Mucosa of descending colon (tissue), 3 donors: ENCODE data around the gene ZSCAN5C. TPM values are rescaled to one million over a fixed set of nuclear protein-coding genes. Genes with fewer than 3 reads are reported as not detected.

ENCODE experiments used
- ATAC-seq: fragments of 200-7000 bp; cut with Tn5 transposase; one replicate; pipeline ENCODE4 v1.9.1; 2020; ENCODE audit warnings: mild to moderate bottlenecking, moderate library complexity
- DNase-seq, 3 donors: peaks; one replicate each; pipeline ENCODE4 v3.0.0-alpha.2; 2020
- H3K36me3 ChIP-seq: fragments of 200-600 bp; one replicate; pipeline ENCODE4 v1.8.0; 2021; ENCODE audit warnings: low read depth, mild to moderate bottlenecking
- H3K4me1 ChIP-seq: fragments of 200-600 bp; one replicate; pipeline ENCODE4 v1.8.0; 2021; ENCODE audit warnings: low read depth, mild to moderate bottlenecking
- H3K4me3 ChIP-seq: fragments of 200-600 bp; one replicate; pipeline ENCODE4 v1.8.0; 2021; ENCODE audit warnings: mild to moderate bottlenecking
- H3K9me3 ChIP-seq: fragments of 200-600 bp; one replicate; pipeline ENCODE4 v1.8.0; 2021; ENCODE audit warnings: mild to moderate bottlenecking
- CTCF ChIP-seq: fragments of 200-600 bp; IDR thresholded peaks from one replicate; pipeline ENCODE4 v1.8.0; 2022; ENCODE audit warnings: antibody characterized with exemption, mild to moderate bottlenecking
- intact Hi-C, 2 donors: fragments of 100-400 bp; cut with DNase I in 1 of 2; cut with micrococcal nuclease in 1 of 2; formaldehyde crosslinking; loops; one replicate each; pipeline versions ENCODE4 v1.11.0 to v1.11.1; 2022; cut with DNase I, micrococcal nuclease
- total RNA-seq, 3 donors: library from RNA; stranded (reverse); fragmentation: NEBNext Ultra II Directional in 2 of 3; extraction: Animal tissue kit (Norgen Biotek cat#: 25700) in 2 of 3; gene quantifications; one replicate each; pipeline versions ENCODE4 v1.2.1 to v1.2.4, GENCODE V29; 2021 to 2023
- donor health status: DM: no; HTN: no; CAD: no; lungs with moderate emphysema.
- donor health status: DM: no; HTN: no; CAD: no.
- donor health status: DM: no; HTN: yes; CAD: no.

ZSCAN5C gene
- total RNA-seq, 3 donors from 2014 or later: not detected

- no peak overlapping the region for H3K4me3 ChIP-seq
- ATAC-seq (no peak), DNase-seq (no peak)
- no peak for TF ChIP-seq CTCF
- intact Hi-C loops: no loop called here
- H3K9me3 ChIP-seq: no peaks in the 10 kb centered on the region
- no peaks in the 10 kb centered on the region for H3K4me1 ChIP-seq
- H3K36me3 ChIP-seq: no peaks in the 10 kb centered on the region
These were observed 43.8 kb upstream of the ZSCAN5C start for GRCh38 chr19:56158170-56158757.

GRCh38 chr19:56159009-56159559 lies 43.0 kb upstream of the ZSCAN5C start:
- Histone ChIP-seq H3K4me1 (no peaks in the 10 kb centered on the region), H3K9me3 (no peaks in the 10 kb centered on the region), H3K36me3 (no peaks in the 10 kb centered on the region), H3K4me3 (no peak overlapping the region)
- no peak for DNase-seq
- TF ChIP-seq CTCF: no peak
- ATAC-seq: no peak
- intact Hi-C loops: no loop called here

- DNase-seq: no peak
- no peak for TF ChIP-seq CTCF
- ATAC-seq: no peak
- H3K9me3 ChIP-seq: no peaks in the 10 kb centered on the region
- intact Hi-C loops: loop anchor here in 1 of 2 donors (5.0 kb wide), 1 partner anchor 72 kb away; no protein-coding TSS in a partner anchor
- no peaks in the 10 kb centered on the region for H3K4me1 ChIP-seq
- H3K36me3 ChIP-seq: no peaks in the 10 kb centered on the region
- no peak overlapping the region for H3K4me3 ChIP-seq
These were observed 42.3 kb upstream of the ZSCAN5C start for GRCh38 chr19:56159622-56160271.

GRCh38 chr19:56161534-56161933 lies 40.5 kb upstream of the ZSCAN5C start:
- Histone ChIP-seq H3K9me3 (no peaks in the 10 kb centered on the region), H3K36me3 (no peaks in the 10 kb centered on the region), H3K4me3 (no peak overlapping the region), H3K4me1 (no peaks in the 10 kb centered on the region)
- DNase-seq (no peak), ATAC-seq (no peak)
- intact Hi-C loops: loop anchor here in 1 of 2 donors (5.0 kb wide), 1 partner anchor 74 kb away; no protein-coding TSS in a partner anchor
- no peak for TF ChIP-seq CTCF

GRCh38 chr19:56162258-56162657 lies 39.8 kb upstream of the ZSCAN5C start:
- TF ChIP-seq CTCF: no peak
- intact Hi-C loops: loop anchor here in 1 of 2 donors (5.0 kb wide), 1 partner anchor 75 kb away; no protein-coding TSS in a partner anchor
- Histone ChIP-seq H3K36me3 (no peaks in the 10 kb centered on the region), H3K4me1 (no peaks in the 10 kb centered on the region), H3K4me3 (no peak overlapping the region), H3K9me3 (no peaks in the 10 kb centered on the region)
- no peak for ATAC-seq
- no peak for DNase-seq
